ENCODE data around the gene PRRT3.

The PRRT3 gene

DNA sequence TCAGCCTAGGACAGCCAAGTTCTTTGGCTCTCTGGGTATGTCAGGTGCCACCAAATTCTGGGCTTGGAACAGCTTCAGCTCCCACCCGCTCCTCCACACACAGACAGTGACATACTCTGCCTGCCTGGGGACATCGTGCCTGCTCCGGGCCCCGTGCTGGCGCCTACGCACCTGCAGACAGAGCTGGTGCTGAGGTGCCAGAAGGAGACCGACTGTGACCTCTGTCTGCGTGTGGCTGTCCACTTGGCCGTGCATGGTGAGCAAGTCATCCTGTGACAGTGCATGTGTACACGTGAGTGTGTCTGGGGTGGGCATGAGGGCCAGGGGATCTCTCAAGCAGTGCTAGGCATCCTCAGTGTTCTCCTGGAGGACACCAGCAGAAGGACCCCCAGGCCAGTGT, 34.4 kb downstream of the PRRT3 start:
- Histone ChIP-seq H3K4me3 (ENCODE audit: extremely low read depth, insufficient read depth, low read length, poor library complexity, severe bottlenecking) (no peak overlapping the region), H3K4me1 (ENCODE audit: control insufficient read depth, insufficient read depth, low read length, poor library complexity, severe bottlenecking) (peaks cover 12% of the 10 kb centered on the region), H3K27ac (ENCODE audit: low read depth, low read length, severe bottlenecking) (no peak overlapping the region), H3K36me3 (ENCODE audit: control insufficient read depth, insufficient read depth, low read length) (no peaks in the 10 kb centered on the region), H3K9me3 (ENCODE audit: control insufficient read depth, low read length) (no peaks in the 10 kb centered on the region)
- WGBS, 2 experiments (ENCODE audit: insufficient coverage in 2 of 2), result 97 to 98% methylated on average over 7 to 10 of the region's 10 CpGs

DNA sequence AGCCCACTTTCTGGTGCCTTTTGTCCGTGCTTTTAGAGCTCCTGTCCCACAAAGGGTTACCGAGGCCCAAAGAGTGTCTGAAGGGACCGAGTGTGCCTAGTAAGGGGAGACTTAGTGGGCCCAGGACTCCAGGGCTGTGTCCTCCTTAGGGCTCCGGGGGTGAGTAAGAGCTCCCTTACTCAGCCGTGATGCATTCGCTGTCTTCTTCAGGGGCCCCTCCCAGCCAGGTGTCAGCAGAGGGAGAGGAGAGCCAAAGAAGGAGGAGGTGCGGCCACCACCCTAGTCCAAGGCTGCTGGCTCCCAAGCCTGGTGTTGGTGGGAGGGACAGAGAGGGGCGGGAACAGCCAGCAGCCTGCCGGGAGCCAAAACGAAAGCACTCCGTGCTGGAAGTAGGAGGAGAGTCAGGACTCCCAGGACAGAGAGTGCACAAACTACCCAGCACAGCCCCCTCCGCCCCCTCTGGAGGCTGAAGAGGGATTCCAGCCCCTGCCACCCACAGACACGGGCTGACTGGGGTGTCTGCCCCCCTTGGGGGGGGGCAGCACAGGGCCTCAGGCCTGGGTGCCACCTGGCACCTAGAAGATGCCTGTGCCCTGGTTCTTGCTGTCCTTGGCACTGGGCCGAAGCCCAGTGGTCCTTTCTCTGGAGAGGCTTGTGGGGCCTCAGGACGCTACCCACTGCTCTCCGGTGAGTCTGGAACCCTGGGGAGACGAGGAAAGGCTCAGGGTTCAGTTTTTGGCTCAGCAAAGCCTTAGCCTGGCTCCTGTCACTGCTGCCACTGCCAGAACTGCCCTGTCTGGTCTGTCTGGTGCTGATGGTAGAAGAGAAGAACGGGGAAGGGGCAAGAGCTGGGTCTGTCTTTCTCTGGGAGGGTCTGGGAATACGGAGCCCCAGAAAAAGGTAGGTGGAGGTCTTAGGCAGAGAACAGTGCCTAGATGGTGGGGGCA, 35.2 kb downstream of the PRRT3 start, which contains the start of gene IL17RC:
Gene IL17RC, plus strand, starts transcription at position 365 of the 947 bp plus-strand sequence. Its CDS starts 218 bp downstream, at position 583.
- H3K27ac ChIP-seq (ENCODE audit: low read depth, low read length, severe bottlenecking), result peak within 1 kb of the TSS; percentile 86
- H3K36me3 ChIP-seq (ENCODE audit: control insufficient read depth, insufficient read depth, low read length), result peaks cover 4% of the 10 kb centered on the region
- peak within 1 kb of the TSS; percentile 45 for H3K4me3 ChIP-seq (ENCODE audit: extremely low read depth, insufficient read depth, low read length, poor library complexity, severe bottlenecking)
- H3K4me1 ChIP-seq (ENCODE audit: control insufficient read depth, insufficient read depth, low read length, poor library complexity, severe bottlenecking), result peaks cover 12% of the 10 kb centered on the region
- WGBS, 2 experiments (ENCODE audit: insufficient coverage in 2 of 2), result 37 to 42% methylated on average over 11 to 13 of the region's 19 CpGs
- H3K9me3 ChIP-seq (ENCODE audit: control insufficient read depth, low read length), result no peaks in the 10 kb centered on the region

DNA sequence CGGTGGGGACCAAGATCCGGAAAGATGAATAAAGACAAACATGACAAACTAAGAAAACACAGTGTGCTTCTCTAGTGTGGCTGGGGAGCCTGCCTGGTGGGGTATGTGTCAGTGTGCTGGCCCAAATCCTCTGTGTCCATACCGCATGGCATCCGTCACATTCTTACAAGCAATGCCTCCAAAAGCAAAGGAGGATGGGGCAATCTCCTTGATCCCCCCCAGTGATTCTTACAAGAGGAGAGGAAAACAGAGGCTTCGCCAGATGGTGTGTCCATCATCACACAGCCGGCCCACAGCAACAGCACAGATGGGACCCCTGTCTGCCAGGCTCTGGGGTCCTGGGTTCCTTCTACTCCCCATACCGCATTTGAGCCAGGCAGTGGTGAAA, 35.9 kb downstream of the PRRT3 start:
- Histone ChIP-seq H3K9me3 (ENCODE audit: control insufficient read depth, low read length) (no peaks in the 10 kb centered on the region), H3K4me1 (ENCODE audit: control insufficient read depth, insufficient read depth, low read length, poor library complexity, severe bottlenecking) (peaks cover 12% of the 10 kb centered on the region), H3K27ac (ENCODE audit: low read depth, low read length, severe bottlenecking) (peak overlapping the region; percentile 41), H3K36me3 (ENCODE audit: control insufficient read depth, insufficient read depth, low read length) (peaks cover 7% of the 10 kb centered on the region), H3K4me3 (ENCODE audit: extremely low read depth, insufficient read depth, low read length, poor library complexity, severe bottlenecking) (peak overlapping the region; percentile 16)
- 90% methylated on average over 2 to 3 of the region's 7 CpGs for WGBS, 2 experiments (ENCODE audit: insufficient coverage in 2 of 2)

DNA sequence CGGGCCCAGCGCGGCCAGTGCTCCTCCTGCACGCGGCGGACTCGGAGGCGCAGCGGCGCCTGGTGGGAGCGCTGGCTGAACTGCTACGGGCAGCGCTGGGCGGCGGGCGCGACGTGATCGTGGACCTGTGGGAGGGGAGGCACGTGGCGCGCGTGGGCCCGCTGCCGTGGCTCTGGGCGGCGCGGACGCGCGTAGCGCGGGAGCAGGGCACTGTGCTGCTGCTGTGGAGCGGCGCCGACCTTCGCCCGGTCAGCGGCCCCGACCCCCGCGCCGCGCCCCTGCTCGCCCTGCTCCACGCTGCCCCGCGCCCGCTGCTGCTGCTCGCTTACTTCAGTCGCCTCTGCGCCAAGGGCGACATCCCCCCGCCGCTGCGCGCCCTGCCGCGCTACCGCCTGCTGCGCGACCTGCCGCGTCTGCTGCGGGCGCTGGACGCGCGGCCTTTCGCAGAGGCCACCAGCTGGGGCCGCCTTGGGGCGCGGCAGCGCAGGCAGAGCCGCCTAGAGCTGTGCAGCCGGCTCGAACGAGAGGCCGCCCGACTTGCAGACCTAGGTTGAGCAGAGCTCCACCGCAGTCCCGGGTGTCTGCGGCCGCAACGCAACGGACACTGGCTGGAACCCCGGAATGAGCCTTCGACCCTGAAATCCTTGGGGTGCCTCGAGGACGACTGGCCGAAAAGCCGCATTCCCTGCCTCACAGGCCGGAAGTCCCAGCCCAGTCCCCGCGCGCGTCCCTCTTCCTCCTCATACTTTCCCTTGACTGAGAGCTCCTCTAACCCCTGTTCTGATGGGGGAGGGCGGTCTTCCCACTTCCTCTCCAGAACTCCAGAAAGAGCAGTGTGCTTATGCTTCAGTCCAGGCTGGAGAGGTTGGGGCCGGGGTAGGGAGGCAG, 36.7 kb downstream of the PRRT3 start:
- Histone ChIP-seq H3K9me3 (ENCODE audit: control insufficient read depth, low read length) (no peaks in the 10 kb centered on the region), H3K4me3 (ENCODE audit: extremely low read depth, insufficient read depth, low read length, poor library complexity, severe bottlenecking) (peak overlapping the region; percentile 45), H3K4me1 (ENCODE audit: control insufficient read depth, insufficient read depth, low read length, poor library complexity, severe bottlenecking) (peaks cover 12% of the 10 kb centered on the region), H3K36me3 (ENCODE audit: control insufficient read depth, insufficient read depth, low read length) (peaks cover 8% of the 10 kb centered on the region), H3K27ac (ENCODE audit: low read depth, low read length, severe bottlenecking) (peak overlapping the region; percentile 86)
- WGBS, 2 experiments (ENCODE audit: insufficient coverage in 2 of 2), result 1% methylated on average over 63 to 87 of the region's 99 CpGs

DNA sequence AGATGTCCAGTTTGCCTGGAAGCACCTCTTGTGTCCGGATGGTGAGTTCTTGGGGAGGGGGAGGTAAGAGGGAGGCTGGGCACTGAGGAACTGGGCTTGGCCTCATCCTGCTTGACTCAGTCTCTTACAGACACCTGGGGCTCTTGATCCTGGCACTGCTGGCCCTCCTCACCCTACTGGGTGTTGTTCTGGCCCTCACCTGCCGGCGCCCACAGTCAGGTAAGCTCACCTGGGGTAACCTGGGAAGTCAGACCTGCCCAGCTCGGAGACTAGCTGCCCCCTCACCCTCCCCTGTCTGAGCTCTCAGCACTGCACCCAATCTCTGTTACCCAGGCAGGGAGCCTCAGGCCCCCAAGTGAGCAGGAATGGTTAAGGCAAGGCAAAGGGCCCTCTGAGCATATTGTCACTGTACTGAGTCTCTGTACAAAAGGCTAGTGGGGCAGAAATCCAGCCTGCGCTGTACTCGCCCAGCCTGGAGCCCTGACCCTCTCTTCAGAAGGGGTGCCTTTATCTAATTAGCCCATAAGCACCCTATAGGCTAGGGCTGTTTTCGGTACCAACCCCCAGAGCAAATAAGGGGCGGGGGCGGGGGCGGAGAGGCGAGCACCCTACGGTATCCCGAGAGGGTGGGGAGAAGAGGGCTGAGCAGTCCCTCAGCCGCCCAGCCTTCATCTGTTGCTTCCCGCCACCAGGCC, 37.5 kb downstream of the PRRT3 start:
- WGBS, 2 experiments (ENCODE audit: insufficient coverage in 2 of 2), result 32 to 39% methylated on average over 9 to 10 of the region's 15 CpGs
- no peaks in the 10 kb centered on the region for H3K9me3 ChIP-seq (ENCODE audit: control insufficient read depth, low read length)
- H3K4me1 ChIP-seq (ENCODE audit: control insufficient read depth, insufficient read depth, low read length, poor library complexity, severe bottlenecking), result peaks cover 12% of the 10 kb centered on the region
- H3K36me3 ChIP-seq (ENCODE audit: control insufficient read depth, insufficient read depth, low read length), result peaks cover 8% of the 10 kb centered on the region
- peak overlapping the region; percentile 45 for H3K4me3 ChIP-seq (ENCODE audit: extremely low read depth, insufficient read depth, low read length, poor library complexity, severe bottlenecking)
- no peak overlapping the region for H3K27ac ChIP-seq (ENCODE audit: low read depth, low read length, severe bottlenecking)

DNA sequence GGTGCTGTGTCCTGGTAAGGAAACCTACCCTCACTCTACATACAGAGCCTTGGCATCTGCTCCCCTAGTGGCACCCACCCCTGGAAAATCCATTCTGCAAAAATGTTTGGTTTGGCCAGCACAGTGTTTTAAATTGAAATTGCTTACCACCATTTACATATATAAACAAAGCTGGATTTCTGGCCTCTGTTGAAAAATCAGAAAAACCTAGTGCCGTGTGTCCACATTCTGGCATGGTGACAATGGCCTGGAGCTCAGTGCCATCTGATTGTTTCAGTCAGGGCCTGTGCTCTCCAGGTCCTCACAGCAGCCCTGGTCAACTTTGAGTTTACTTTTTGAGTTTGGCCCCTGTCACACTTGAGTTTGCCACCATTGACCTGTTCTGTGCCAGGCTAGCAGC, 38.2 kb downstream of the PRRT3 start:
- WGBS, 2 experiments (ENCODE audit: insufficient coverage in 2 of 2), result 90 to 95% methylated on average over 1 of the region's 1 CpG
- peaks cover 12% of the 10 kb centered on the region for H3K4me1 ChIP-seq (ENCODE audit: control insufficient read depth, insufficient read depth, low read length, poor library complexity, severe bottlenecking)
- no peak overlapping the region for H3K4me3 ChIP-seq (ENCODE audit: extremely low read depth, insufficient read depth, low read length, poor library complexity, severe bottlenecking)
- H3K9me3 ChIP-seq (ENCODE audit: control insufficient read depth, low read length), result no peaks in the 10 kb centered on the region
- H3K36me3 ChIP-seq (ENCODE audit: control insufficient read depth, insufficient read depth, low read length), result peaks cover 8% of the 10 kb centered on the region
- H3K27ac ChIP-seq (ENCODE audit: low read depth, low read length, severe bottlenecking), result no peak overlapping the region

DNA sequence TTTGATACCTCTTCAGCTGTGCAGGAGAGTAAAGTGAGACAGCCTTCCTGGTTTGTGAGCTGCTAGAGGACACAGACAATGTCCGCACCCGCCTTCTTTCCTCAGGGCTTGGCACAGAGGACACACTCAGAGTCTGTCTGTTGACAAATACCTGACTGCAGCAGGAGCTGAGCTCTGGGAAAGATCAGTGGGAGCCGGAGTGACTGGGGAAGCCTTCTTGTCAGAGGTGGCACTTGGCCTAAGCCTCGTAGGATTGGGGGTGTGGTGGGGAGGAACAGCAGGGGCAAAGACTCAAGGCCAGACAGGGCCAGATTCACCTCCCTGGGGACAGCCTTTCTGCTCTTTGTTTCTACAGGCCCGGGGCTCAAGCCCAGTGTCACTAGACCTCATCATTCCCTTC, 38.6 kb downstream of the PRRT3 start:
- H3K36me3 ChIP-seq (ENCODE audit: control insufficient read depth, insufficient read depth, low read length), result peaks cover 8% of the 10 kb centered on the region
- 88 to 91% methylated on average over 4 of the region's 5 CpGs for WGBS, 2 experiments (ENCODE audit: insufficient coverage in 2 of 2)
- H3K9me3 ChIP-seq (ENCODE audit: control insufficient read depth, low read length), result no peaks in the 10 kb centered on the region
- H3K4me3 ChIP-seq (ENCODE audit: extremely low read depth, insufficient read depth, low read length, poor library complexity, severe bottlenecking), result no peak overlapping the region
- H3K27ac ChIP-seq (ENCODE audit: low read depth, low read length, severe bottlenecking), result no peak overlapping the region
- H3K4me1 ChIP-seq (ENCODE audit: control insufficient read depth, insufficient read depth, low read length, poor library complexity, severe bottlenecking), result peaks cover 12% of the 10 kb centered on the region

DNA sequence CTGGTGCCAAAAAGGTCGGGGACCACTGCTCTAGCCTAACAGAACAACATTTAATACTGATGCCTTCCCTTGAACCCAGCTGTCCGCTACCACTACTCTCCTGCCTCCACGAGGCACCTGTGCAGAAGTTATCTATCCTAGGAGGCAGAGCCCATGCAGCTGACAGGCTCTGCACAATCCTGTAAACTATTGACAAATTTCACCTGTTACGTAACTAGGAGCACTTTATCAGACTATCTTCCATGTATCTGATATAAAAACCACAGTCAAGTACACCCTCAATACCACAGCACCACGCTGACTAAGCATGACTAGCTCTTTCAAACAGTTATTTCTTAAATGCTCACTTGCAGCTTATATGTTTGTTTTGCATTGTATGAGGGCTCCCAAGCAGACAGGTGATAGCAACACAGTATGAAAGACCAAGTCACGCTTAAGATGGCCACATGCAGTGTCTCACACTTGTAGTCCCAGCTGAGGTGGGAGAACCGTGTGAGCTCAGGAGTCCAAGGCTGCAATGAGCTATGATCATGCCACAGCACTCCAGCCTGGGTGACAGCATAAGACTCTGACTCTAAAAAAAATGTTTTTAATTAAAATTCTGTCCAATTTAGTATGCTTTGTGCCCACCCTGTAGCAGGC, 39.8 kb downstream of the PRRT3 start:
- H3K27ac ChIP-seq (ENCODE audit: low read depth, low read length, severe bottlenecking), result no peak overlapping the region
- 95% methylated on average over 6 of the region's 7 CpGs for WGBS, 2 experiments (ENCODE audit: insufficient coverage in 2 of 2)
- no peaks in the 10 kb centered on the region for H3K9me3 ChIP-seq (ENCODE audit: control insufficient read depth, low read length)

DNA sequence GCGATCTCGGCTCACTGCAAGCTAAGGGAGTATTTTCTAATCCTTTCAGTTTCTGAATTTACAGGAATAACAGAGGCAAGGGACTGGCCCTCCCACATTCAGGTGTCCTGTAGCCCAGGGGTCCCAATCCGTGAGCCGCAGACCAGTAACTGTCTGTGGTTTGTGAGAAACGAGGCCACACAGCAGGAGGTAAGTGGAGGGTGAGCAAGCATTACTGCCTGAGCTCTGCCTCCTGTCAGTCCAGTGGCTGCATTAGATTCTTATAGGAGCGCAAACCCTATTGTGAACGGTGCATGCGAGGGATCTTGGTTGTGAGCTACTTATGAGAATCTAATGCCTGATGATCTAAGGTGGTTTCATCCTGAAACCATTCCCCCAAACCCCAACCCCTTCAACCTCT, 40.3 kb downstream of the PRRT3 start:
- WGBS, 2 experiments (ENCODE audit: insufficient coverage in 2 of 2), result 76 to 80% methylated on average over 3 to 6 of the region's 8 CpGs
- Histone ChIP-seq H3K9me3 (ENCODE audit: control insufficient read depth, low read length) (no peaks in the 10 kb centered on the region), H3K27ac (ENCODE audit: low read depth, low read length, severe bottlenecking) (no peak overlapping the region), H3K4me3 (ENCODE audit: extremely low read depth, insufficient read depth, low read length, poor library complexity, severe bottlenecking) (no peak overlapping the region), H3K4me1 (ENCODE audit: control insufficient read depth, insufficient read depth, low read length, poor library complexity, severe bottlenecking) (peaks cover 5% of the 10 kb centered on the region), H3K36me3 (ENCODE audit: control insufficient read depth, insufficient read depth, low read length) (peaks cover 8% of the 10 kb centered on the region)

More for the DNA sequence above, 39.8 kb downstream of the PRRT3 start:
- Histone ChIP-seq H3K36me3 (ENCODE audit: control insufficient read depth, insufficient read depth, low read length) (peaks cover 8% of the 10 kb centered on the region), H3K4me3 (ENCODE audit: extremely low read depth, insufficient read depth, low read length, poor library complexity, severe bottlenecking) (no peak overlapping the region), H3K4me1 (ENCODE audit: control insufficient read depth, insufficient read depth, low read length, poor library complexity, severe bottlenecking) (peaks cover 11% of the 10 kb centered on the region)

Measured in mesodermal cell (in vitro differentiated cells).